ENCODE results near the gene LRRC7.
"Not testable (repeated sequence)": the region's sequence is repeated elsewhere in the genome, so short reads cannot be mapped to it uniquely, and the experiment has no call there.

The LRRC7 gene

DNA sequence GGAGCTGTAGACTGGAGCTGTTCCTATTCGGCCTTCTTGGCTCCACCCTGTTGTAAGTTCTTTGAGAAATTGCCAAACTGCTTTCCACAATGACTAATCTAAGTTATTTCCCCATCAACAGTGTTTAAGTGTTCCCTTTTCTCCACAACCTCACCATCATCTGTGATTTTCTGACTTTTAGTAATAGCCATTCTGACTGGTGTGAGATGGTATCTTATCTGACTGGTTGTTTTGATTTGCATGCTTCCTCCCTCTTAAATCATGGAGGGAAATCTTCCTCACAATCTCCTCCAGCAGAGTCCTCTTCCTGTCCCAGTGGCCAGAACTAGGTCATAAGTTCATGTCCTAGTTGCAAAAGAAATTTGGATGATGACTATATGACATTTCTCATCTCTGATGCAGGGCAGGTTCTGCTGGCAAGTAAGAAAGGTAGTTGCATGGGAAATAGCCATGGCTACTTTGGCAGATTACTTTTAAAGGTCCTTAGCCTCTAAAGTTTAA, 343.6 kb downstream of the LRRC7 start:
- peak; percentile 88 for DNase-seq

GRCh38 chr1:69913977-69914376, 346.3 kb downstream of the LRRC7 start:
- peak; percentile 95 for DNase-seq

DNA sequence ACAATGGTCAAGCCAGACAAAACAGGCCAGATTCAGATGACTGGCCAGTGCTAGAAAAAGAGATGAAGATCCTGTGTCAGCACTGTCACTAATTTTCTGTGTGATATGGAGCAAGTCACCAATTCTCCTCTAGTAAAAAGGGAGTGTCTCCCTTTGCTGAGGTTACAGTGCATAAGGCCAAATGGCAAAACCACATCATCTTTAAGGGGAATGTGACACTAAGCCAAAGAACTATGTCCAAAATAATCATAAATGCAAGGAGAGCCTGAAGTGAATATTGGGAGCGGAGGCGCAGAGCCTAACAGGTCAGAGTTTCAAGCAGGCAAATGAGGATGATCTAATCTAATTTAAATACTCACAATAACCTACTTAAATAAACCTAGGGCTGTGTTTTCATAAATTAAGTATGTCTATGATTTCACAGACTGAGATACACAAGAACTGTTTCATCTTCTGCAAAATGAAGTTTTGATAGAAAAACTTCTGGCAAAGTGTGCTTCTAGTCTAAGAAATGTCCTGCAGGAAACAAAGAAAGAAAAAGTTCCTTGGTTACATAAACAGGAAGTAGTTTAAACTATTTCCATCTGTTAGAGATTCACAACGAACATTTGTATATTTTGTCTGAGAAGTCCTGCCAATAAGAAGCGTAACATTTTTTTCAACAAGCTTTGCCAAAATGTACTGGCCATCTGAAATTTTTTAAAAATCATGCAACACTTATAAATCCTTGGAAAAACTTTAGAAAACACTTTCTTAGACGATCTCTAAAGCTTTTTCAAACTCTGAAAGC, 347.4 kb downstream of the LRRC7 start:
- peak; percentile 55 for DNase-seq

DNA sequence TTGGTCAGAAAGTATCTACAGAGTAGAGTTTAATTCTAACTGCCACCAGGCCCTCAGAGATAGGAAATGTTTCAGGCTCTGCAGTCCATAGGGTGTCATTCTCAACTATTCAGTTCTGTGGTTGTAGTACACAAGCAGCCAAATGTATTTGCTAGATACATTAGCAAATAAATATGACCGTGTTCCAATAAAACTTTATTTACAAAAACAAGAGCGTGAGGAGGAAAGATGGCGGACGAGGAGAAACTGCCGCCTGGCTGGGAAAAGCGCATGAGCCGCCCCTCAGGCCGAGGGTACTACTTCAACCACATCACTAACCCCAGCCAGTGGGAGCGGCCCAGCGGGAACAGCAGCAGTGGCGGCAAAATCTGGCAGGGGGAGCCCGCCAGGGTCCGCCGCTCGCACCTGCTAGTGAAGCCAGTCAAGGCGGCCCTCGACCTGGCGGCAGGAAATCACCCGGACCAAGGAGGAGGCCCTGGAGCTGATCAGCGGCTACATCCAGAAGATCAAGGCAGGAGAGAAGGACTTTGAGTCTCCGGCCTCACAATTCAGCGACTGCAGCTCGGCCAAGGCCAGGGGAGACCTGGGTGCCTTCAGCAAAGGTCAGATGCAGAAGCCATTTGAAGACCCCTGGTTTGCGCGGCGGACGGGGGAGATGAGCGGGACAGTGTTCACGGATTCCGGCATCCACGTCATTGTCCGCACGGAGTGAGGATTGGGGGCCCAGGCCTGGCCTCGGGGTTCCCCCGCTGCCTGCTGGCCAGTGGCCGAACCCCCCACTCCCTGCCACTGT, 351.6 kb downstream of the LRRC7 start:
- no peak for DNase-seq

- DNase-seq, result no peak
Measured at GRCh38 chr1:69919922-69920273, 352.2 kb downstream of the LRRC7 start.

DNA sequence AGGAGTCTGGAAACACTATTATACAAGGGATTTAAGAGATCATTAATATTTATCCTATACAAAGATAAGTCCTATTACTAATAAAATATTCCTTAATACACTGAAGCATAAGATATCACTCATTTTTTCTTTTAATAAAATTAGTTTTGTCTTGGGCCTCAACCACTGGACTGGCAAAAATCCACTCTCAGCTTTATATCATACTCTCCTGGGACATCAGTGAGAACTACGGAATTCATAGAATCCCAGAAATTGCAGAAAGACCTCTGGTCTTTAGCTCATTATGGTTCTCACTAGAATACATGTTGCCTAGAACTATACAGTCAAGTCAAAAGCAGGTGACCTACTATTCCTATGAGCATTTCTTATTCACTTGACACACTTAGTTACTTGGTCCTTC, 352.7 kb downstream of the LRRC7 start:
- DNase-seq, result no peak

DNA sequence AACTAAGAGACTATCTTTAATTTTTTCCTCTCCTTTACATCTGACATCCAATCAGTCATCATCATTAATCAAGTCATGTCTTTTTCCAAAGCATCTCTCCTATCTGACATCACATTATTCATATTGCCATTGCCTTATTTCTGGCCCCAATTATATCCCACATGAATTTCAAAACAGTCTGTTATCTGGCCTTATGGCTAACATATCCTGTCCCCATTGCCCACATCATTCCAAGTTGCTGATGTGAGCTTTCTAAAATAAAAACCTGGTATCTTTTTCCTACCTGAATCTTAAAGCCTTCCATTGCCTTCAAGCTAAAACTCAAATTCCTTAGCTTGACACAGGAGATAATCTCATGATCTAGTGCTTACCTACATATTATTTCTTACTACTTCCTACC, 353.8 kb downstream of the LRRC7 start:
- DNase-seq, result no peak

GRCh38 chr1:69928234-69928633, 360.5 kb downstream of the LRRC7 start:
- not testable (repeated sequence) for DNase-seq

GRCh38 chr1:69929308-69930057, 361.8 kb downstream of the LRRC7 start:
- DNase-seq, result peak; percentile 24

DNA sequence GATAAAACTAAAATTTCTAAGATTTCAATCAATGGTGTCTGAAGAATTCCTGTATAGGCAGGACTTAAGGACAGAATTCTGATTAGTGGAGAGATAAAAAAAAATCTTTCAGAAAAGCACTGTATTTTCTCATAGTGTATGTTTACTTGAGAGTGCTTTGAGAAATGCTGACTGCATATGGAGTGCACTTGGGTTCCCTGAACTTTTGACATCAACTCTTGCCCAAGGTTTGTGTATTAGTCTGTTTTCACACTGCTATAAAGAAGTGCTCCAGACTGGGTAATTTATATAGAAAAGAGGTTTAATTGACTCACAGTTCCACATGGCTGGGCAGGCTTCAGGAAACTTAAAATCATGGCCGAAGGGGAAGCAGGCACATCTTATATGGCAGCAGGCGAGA, 362.7 kb downstream of the LRRC7 start:
- DNase-seq, result no peak

GRCh38 chr1:69932760-69933159, 365.0 kb downstream of the LRRC7 start:
- no peak for DNase-seq

DNA sequence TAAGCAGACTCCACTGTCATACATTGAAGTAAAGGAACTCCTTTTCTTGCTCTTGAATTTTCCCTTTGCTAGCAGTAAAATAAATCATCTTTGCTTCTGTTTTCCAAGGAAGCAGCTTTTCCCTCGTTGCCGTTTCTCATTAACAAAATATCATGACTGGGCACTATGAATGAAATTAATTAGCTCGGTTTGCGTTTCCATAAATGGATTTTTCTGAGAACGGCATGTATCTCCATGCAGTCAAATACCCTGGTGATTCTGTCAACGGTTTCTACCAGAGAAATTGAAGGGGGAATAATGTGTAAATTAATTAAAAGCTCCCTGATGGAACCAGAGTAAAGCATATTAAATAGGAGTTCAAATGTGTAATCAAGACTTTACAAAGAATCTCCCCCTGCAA, 372.5 kb downstream of the LRRC7 start:
- no peak for DNase-seq

- no peak for DNase-seq
Measured at GRCh38 chr1:69940816-69941215, 373.1 kb downstream of the LRRC7 start.

- DNase-seq, result no peak
Measured at GRCh38 chr1:69943030-69943429, 375.3 kb downstream of the LRRC7 start.

DNA sequence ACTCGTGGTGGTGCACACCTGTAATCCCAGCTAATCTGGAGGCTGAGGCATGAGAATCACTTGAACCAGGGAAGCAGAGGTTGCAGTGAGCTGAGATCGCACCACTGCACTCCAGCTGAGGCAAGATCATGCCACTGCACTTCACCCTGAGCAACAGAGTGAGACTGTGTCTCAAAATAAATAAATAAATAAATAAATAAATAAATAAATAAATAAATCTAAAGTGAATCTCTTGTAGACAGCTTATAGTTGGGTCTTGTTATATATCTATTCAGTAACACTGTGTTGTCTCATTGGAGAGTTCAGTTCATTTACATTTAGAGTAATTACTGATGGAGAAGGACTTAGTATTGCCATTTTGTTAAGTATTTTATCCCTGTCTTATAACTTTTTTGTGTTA, 379.2 kb downstream of the LRRC7 start:
- DNase-seq, result no peak

- DNase-seq, result no peak
Measured at GRCh38 chr1:69947837-69948236, 380.1 kb downstream of the LRRC7 start.

DNA sequence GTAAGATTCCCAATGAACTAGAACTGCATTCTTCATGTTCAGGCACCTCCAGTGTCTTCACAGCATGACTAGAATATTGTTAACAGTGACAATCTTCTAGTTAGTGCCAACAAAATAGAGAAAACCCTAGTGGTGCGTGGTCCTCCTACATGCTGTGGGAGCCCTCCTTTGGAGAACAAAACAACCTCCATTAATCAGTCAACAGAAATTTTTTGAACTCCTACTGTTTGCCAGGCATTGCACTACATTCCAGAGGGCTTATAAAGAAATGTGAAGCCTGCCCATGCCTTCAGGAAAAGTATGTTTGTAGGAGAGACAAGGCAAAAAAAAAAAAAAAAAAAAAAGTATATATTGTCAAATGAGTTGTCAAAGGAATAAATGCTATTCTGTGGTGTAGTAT, 385.0 kb downstream of the LRRC7 start:
- DNase-seq, result peak; percentile 22

DNA sequence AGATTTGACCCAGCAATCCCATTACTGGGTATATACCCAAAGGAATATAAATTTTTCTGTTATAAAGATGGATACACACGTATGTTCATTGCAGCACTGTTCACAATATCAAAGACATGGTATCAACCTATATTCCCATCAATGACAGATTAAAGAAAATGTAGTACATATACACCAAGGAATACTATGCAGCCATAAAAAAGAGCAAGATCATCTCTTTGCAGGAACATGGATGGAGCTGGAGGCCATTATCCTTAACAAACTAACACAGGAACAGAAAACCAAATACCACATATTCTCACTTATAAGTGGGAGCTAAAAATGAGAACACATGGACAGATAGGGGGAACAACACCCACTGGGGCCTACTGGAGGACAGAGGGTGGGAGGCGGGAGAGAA, 394.7 kb downstream of the LRRC7 start:
- DNase-seq, result not testable (repeated sequence)

DNA sequence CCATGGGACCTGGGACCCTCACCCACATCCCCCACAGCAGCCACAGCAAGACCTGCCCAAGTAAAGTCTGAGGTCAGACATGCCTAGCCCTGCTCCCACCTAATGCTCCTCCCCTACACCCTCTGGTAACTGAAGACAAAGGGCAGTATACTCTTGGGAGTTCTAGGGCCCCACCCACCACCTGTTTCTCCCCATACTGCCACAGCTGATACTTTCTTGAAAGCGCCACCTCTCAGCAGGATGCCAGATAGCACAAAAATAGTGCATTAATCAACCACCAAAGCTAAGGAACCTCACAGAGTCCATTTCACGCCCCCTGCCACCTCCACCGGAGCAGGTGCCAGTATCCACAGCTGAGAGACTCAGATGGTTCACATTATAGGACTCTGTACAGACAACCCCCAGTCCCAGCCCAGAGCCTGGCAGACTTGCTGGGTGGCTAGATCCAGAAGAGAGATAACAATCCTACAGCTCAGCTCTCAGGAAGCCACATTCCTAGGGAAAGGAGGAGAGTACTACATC, 399.6 kb downstream of the LRRC7 start:
- peak; percentile 10 for DNase-seq

DNA sequence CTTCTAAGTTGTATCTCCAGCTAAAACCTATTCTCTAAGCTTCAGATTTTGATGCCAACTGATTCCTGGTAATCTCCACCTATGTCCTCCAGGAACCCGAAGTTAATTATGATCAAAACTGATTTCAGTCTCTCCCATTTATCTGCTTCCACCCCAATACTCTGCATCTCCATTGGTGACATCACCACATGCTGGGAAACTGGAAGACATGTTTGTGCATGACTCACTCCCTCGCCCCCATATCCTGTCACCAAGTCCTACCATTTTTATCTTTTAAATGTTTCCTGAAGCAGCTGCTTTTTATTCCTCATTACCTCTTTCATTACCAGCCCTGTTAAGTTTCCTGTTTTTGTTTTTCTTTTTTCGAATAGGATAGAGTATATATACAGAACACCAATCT, 409.2 kb downstream of the LRRC7 start:
- DNase-seq, result peak; percentile 54

DNA sequence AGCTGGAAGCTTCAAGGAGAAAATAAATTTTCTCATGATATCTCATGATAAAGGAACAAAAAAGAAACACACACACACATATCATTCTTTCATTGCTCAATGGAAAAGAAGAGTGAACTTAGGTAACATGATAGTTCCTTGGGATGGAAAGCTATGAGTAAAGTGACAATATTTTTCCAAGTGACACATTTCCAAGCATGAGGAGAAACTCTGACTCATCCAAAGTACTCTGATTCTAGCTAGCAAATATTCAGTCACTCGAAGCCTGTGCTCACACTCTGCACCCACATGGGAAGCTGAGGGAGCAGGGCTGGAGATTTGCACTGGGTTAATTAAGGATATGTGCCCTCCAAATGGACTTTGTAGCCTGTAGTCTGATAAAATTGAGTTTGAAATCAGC, 415.3 kb downstream of the LRRC7 start:
- peak; percentile 82 for DNase-seq

GRCh38 chr1:69985376-69985775, 417.7 kb downstream of the LRRC7 start:
- DNase-seq, result peak; percentile 51

DNA sequence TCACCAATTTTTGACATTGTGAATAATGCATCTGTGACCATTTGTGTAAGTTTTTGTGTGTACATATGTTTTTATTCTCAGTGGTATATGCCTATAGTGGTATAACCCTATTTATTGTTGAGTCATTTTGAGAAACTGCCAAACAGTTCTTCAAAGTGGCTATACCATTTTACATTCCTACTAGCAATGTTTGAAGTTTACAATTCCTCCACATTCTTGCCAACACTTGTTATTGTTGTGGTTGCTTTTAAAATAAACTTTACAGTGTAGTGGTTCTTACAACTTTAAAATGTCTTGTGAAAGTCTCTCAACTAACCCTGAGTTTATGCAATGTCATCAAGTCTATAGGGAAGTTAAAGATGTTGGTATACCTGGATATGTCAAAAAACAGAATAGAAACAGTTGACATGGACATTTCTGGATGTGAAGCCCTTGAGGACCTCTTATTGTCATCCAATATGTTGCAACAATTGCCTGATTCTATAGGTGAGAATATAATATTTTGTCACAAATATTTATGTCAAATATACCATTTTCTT, 418.2 kb downstream of the LRRC7 start:
- peak; percentile 59 for DNase-seq
